ENCODE data around the gene PDE8A. TPM values are rescaled to one million over a fixed set of nuclear protein-coding genes. Genes with fewer than 3 reads are reported as not detected.

Gene PDE8A
- total and polyA plus RNA-seq, 2 experiments from 2014 or later, result 5.6 to 7.5 TPM

DNA sequence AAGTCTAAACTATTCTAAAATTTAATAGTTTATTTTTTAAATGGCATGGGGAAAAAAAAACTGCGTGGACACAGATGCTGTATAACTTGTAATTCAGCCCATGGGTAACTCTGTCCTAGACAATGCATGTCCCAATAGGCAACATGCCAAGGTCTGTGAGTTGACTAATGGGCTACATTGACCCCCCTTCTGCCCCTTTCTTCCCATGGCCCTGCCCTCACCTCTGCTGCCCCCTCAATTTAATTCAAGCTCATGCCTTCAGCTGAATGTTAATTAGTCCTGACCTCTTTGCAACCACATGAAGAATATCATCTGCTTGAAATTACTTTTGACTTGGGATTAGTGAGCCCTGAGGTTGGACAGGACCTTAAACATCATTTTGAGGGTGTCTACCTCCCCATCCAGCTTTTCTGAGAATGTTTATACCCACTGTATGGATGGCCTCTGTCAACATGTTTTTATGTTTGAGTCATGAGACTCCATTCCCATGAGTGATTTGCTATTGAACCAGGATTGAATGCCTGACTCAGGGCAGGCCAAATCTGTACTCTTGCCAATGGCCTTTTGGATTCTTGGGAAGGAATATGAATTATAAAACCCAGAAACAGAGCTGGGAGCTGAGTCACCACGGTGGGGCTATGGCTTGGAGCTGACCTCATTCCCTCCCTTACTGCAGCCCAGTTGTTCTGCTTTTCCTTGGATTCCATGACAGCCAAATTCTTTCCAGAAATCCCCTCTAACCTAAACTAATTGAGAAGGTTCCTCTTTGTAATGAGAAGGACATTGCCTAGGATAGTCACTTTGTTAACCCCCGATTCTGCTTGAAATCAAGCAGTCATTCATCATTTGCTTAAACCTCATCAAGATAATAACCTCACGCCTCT lies 33.5 kb upstream of the PDE8A start:
- H3K4me1 ChIP-seq (ENCODE audit: insufficient read depth), result no peaks in the 10 kb centered on the region
- H3K27ac ChIP-seq (ENCODE audit: low read depth), result no peak overlapping the region
- Mint-ChIP-seq H3K9me3 (no peaks in the 10 kb centered on the region), H3K27me3 (ENCODE audit: insufficient read depth, low read depth, poor library complexity) (peaks cover 3% of the 10 kb centered on the region), H3K4me3 (no peak overlapping the region), H3K27ac (no peak overlapping the region), H3K36me3 (ENCODE audit: low read depth) (no peaks in the 10 kb centered on the region), H3K4me1 (no peaks in the 10 kb centered on the region)
- DNase-seq (ENCODE audit: low spot score) (no peak), ATAC-seq (no peak)
- no peaks in the 10 kb centered on the region for H3K79me2 ChIP-seq (replicated peaks; ENCODE audit: insufficient read depth)
- H3K4me3 ChIP-seq, result no peak overlapping the region
- H3K9me2 ChIP-seq (ENCODE audit: insufficient read depth), result no peaks in the 10 kb centered on the region
- H2AFZ ChIP-seq, result no peak overlapping the region
- H3K4me2 ChIP-seq, result no peak overlapping the region
- TF ChIP-seq NANOG (IDR thresholded peaks at IDR 0.05; ENCODE audit: borderline replicate concordance) (no peak), ZNF331 (CRISPR knock-in tag; IDR thresholded peaks at IDR 0.05; ENCODE audit: low read depth) (no peak), EZH2phosphoT487 (IDR thresholded peaks at IDR 0.05; ENCODE audit: unreplicated experiment) (no peak), JUNB (IDR thresholded peaks at IDR 0.05; ENCODE audit: unreplicated experiment) (no peak), POLR2AphosphoS5 (IDR thresholded peaks at IDR 0.05; ENCODE audit: low read depth) (no peak), EZH2 (IDR thresholded peaks at IDR 0.05; ENCODE audit: low read depth, unreplicated experiment) (no peak), CREB1 (CRISPR knock-in tag; IDR thresholded peaks at IDR 0.05; ENCODE audit: low read depth) (no peak), STAT1 (IDR thresholded peaks at IDR 0.05; ENCODE audit: unreplicated experiment) (no peak), ZNF114 (CRISPR knock-in tag; IDR thresholded peaks at IDR 0.05) (no peak)
- TF ChIP-seq, protein P1, sequence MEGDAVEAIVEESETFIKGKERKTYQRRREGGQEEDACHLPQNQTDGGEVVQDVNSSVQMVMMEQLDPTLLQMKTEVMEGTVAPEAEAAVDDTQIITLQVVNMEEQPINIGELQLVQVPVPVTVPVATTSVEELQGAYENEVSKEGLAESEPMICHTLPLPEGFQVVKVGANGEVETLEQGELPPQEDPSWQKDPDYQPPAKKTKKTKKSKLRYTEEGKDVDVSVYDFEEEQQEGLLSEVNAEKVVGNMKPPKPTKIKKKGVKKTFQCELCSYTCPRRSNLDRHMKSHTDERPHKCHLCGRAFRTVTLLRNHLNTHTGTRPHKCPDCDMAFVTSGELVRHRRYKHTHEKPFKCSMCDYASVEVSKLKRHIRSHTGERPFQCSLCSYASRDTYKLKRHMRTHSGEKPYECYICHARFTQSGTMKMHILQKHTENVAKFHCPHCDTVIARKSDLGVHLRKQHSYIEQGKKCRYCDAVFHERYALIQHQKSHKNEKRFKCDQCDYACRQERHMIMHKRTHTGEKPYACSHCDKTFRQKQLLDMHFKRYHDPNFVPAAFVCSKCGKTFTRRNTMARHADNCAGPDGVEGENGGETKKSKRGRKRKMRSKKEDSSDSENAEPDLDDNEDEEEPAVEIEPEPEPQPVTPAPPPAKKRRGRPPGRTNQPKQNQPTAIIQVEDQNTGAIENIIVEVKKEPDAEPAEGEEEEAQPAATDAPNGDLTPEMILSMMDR (conservative IDR thresholded peaks at IDR 0.05; ENCODE audit: low read depth in 2 of 2), result no peak
- TF ChIP-seq, protein P2, sequence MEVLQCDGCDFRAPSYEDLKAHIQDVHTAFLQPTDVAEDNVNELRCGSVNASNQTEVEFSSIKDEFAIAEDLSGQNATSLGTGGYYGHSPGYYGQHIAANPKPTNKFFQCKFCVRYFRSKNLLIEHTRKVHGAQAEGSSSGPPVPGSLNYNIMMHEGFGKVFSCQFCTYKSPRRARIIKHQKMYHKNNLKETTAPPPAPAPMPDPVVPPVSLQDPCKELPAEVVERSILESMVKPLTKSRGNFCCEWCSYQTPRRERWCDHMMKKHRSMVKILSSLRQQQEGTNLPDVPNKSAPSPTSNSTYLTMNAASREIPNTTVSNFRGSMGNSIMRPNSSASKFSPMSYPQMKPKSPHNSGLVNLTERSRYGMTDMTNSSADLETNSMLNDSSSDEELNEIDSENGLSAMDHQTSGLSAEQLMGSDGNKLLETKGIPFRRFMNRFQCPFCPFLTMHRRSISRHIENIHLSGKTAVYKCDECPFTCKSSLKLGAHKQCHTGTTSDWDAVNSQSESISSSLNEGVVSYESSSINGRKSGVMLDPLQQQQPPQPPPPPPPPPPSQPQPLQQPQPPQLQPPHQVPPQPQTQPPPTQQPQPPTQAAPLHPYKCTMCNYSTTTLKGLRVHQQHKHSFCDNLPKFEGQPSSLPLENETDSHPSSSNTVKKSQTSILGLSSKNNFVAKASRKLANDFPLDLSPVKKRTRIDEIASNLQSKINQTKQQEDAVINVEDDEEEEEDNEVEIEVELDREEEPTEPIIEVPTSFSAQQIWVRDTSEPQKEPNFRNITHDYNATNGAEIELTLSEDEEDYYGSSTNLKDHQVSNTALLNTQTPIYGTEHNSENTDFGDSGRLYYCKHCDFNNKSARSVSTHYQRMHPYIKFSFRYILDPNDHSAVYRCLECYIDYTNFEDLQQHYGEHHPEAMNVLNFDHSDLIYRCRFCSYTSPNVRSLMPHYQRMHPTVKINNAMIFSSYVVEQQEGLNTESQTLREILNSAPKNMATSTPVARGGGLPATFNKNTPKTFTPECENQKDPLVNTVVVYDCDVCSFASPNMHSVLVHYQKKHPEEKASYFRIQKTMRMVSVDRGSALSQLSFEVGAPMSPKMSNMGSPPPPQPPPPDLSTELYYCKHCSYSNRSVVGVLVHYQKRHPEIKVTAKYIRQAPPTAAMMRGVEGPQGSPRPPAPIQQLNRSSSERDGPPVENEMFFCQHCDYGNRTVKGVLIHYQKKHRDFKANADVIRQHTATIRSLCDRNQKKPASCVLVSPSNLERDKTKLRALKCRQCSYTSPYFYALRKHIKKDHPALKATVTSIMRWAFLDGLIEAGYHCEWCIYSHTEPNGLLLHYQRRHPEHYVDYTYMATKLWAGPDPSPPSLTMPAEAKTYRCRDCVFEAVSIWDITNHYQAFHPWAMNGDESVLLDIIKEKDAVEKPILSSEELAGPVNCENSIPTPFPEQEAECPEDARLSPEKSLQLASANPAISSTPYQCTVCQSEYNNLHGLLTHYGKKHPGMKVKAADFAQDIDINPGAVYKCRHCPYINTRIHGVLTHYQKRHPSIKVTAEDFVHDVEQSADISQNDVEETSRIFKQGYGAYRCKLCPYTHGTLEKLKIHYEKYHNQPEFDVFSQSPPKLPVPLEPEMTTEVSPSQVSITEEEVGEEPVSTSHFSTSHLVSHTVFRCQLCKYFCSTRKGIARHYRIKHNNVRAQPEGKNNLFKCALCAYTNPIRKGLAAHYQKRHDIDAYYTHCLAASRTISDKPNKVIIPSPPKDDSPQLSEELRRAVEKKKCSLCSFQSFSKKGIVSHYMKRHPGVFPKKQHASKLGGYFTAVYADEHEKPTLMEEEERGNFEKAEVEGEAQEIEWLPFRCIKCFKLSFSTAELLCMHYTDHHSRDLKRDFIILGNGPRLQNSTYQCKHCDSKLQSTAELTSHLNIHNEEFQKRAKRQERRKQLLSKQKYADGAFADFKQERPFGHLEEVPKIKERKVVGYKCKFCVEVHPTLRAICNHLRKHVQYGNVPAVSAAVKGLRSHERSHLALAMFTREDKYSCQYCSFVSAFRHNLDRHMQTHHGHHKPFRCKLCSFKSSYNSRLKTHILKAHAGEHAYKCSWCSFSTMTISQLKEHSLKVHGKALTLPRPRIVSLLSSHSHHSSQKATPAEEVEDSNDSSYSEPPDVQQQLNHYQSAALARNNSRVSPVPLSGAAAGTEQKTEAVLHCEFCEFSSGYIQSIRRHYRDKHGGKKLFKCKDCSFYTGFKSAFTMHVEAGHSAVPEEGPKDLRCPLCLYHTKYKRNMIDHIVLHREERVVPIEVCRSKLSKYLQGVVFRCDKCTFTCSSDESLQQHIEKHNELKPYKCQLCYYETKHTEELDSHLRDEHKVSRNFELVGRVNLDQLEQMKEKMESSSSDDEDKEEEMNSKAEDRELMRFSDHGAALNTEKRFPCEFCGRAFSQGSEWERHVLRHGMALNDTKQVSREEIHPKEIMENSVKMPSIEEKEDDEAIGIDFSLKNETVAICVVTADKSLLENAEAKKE (CRISPR knock-in tag; IDR thresholded peaks at IDR 0.05), result no peak
- TF ChIP-seq, protein P3, sequence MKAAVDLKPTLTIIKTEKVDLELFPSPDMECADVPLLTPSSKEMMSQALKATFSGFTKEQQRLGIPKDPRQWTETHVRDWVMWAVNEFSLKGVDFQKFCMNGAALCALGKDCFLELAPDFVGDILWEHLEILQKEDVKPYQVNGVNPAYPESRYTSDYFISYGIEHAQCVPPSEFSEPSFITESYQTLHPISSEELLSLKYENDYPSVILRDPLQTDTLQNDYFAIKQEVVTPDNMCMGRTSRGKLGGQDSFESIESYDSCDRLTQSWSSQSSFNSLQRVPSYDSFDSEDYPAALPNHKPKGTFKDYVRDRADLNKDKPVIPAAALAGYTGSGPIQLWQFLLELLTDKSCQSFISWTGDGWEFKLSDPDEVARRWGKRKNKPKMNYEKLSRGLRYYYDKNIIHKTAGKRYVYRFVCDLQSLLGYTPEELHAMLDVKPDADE (IDR thresholded peaks at IDR 0.05), result no peak
- TF ChIP-seq, protein P4, sequence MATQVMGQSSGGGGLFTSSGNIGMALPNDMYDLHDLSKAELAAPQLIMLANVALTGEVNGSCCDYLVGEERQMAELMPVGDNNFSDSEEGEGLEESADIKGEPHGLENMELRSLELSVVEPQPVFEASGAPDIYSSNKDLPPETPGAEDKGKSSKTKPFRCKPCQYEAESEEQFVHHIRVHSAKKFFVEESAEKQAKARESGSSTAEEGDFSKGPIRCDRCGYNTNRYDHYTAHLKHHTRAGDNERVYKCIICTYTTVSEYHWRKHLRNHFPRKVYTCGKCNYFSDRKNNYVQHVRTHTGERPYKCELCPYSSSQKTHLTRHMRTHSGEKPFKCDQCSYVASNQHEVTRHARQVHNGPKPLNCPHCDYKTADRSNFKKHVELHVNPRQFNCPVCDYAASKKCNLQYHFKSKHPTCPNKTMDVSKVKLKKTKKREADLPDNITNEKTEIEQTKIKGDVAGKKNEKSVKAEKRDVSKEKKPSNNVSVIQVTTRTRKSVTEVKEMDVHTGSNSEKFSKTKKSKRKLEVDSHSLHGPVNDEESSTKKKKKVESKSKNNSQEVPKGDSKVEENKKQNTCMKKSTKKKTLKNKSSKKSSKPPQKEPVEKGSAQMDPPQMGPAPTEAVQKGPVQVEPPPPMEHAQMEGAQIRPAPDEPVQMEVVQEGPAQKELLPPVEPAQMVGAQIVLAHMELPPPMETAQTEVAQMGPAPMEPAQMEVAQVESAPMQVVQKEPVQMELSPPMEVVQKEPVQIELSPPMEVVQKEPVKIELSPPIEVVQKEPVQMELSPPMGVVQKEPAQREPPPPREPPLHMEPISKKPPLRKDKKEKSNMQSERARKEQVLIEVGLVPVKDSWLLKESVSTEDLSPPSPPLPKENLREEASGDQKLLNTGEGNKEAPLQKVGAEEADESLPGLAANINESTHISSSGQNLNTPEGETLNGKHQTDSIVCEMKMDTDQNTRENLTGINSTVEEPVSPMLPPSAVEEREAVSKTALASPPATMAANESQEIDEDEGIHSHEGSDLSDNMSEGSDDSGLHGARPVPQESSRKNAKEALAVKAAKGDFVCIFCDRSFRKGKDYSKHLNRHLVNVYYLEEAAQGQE (IDR thresholded peaks at IDR 0.05; ENCODE audit: unreplicated experiment), result no peak
- H3F3A ChIP-seq (replicated peaks; ENCODE audit: low read depth), result no peaks in the 10 kb centered on the region
- H3K27me3 ChIP-seq (ENCODE audit: insufficient read depth), result no peaks in the 10 kb centered on the region
- H4K20me1 ChIP-seq (replicated peaks; ENCODE audit: insufficient read depth), result no peaks in the 10 kb centered on the region
- no peaks in the 10 kb centered on the region for H3K36me3 ChIP-seq (ENCODE audit: insufficient read depth)
